ENCODE results near the gene ARL15.

- TF ChIP-seq EZH2 (IDR thresholded peaks at IDR 0.05; ENCODE audit: low read length, unreplicated experiment): no peak
- no peak for TF ChIP-seq CTCF (conservative IDR thresholded peaks at IDR 0.05; ENCODE audit: low read depth, low read length)
- TF ChIP-seq EZH2phosphoT487 (IDR thresholded peaks at IDR 0.05; ENCODE audit: borderline replicate concordance, low read length): no peak
These were observed 103.7 kb downstream of the ARL15 start for GRCh38 chr5:54206580-54207229.

Measured in PC-3 (cell line).